Measurements from ENCODE around the gene AMBRA1.

GRCh38 chr11:46397526-46397925 is 196.3 kb downstream of the AMBRA1 start:
- no peak for TF ChIP-seq CTCF (IDR thresholded peaks at IDR 0.05)
- TF ChIP-seq POLR2A (IDR thresholded peaks at IDR 0.05): no peak
